BJ (cell line): ENCODE measurements around the gene PCLO. TPM values are rescaled to one million over a fixed set of nuclear protein-coding genes. Genes with fewer than 3 reads are reported as not detected.

Experiments used
- CTCF ChIA-PET: fragments of 350-600 bp; formaldehyde crosslinking; extraction: SDS; loops from one replicate; lab custom pipeline; 2021; ENCODE audit warnings: antibody characterized with exemption, inconsistent platforms; lab: Yijun Ruan, JAX
- POLR2A ChIA-PET: fragments of 300-600 bp; sonication (Branson Sonifier 250); formaldehyde crosslinking; extraction: SDS; loops from one replicate; lab custom pipeline; 2021; ENCODE audit warnings: antibody characterized with exemption; lab: Charles Lee
- DNase-seq: peaks from one replicate; pipeline ENCODE4 v3.0.0-alpha.2; 2011; ENCODE audit warnings: low read depth
- H3K27me3 ChIP-seq: 2 replicates; pipeline ENCODE4 v1.6.0; 2011; ENCODE audit warnings: low read length; ENCODE audit not compliant: control insufficient read depth, insufficient read depth
- H3K36me3 ChIP-seq: 2 replicates; pipeline ENCODE4 v1.5.1; 2011; ENCODE audit warnings: low read length; ENCODE audit not compliant: control insufficient read depth, insufficient read depth
- H3K4me3 ChIP-seq: 2 replicates; pipeline ENCODE4 v1.5.1; 2011; ENCODE audit warnings: low read depth, mild to moderate bottlenecking, control low read depth, low read length
- CTCF ChIP-seq: IDR thresholded peaks from 2 replicates; pipeline ENCODE4 v1.5.1; 2011; ENCODE audit warnings: low read depth, mild to moderate bottlenecking, control low read depth, inconsistent platforms, low read length, moderate library complexity; ENCODE audit not compliant: insufficient read depth
- polyA plus RNA-seq: library from polyadenylated mRNA; depleted of rRNA; stranded (reverse); fragments of >200 nt; gene quantifications from 2 replicates; pipeline ENCODE4 v1.2.3, GENCODE V29; 2011

Gene PCLO
- polyA plus RNA-seq, 1 experiment = 0.76 TPM

DNA sequence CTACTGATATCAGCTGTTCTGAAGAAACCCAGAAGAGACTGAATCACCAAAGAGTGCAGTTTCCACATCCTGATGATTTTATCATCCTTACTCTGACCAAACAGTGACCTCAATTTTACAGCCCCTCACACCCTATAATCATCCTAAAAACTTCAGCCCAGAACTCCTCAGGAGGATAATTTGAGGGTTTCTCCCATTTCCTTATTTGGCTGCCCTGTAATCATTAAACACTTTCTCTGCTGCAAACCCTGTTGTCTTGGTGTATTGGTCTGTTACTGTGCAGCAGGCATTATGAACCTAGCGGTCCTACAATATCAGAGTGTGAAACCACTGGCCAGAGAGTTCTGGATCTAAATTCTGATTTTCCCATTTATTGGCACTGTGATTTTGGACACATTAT lies 141.7 kb downstream of the PCLO start:
- Histone ChIP-seq H3K4me3 (no peak overlapping the region), H3K27me3 (no peaks in the 10 kb centered on the region), H3K36me3 (no peaks in the 10 kb centered on the region)
- ChIA-PET POLR2A (no interaction called here), CTCF (no interaction called here)
- TF ChIP-seq CTCF = no peak
- DNase-seq = no peak

DNA sequence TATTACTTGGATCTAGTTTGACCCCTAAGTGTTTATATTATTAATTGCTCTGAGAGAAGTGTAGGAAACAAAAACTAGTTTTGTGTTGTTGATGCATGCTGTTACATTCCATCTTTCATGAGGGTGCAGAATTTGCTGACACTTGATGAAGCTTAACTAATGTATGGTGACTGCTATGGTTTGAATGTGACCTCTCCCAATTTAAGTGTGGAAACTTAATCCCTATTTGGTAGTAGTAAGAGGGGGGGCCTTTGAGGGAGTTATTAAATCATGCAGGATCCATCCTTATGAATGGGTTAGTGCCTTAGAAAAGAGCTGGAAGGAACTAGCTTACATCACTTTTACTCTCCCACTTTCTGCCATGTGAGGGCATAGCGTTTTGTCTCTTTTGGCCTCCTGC lies 142.5 kb downstream of the PCLO start:
- no peak for TF ChIP-seq CTCF
- no peaks in the 10 kb centered on the region for H3K27me3 ChIP-seq
- no peak for DNase-seq
- H3K4me3 ChIP-seq = no peak overlapping the region
- POLR2A ChIA-PET = no interaction called here
- CTCF ChIA-PET = no interaction called here
- H3K36me3 ChIP-seq = no peaks in the 10 kb centered on the region

GRCh38 chr7:83015916-83016315 lies 146.8 kb downstream of the PCLO start:
- no peaks in the 10 kb centered on the region for H3K27me3 ChIP-seq
- TF ChIP-seq CTCF = no peak
- ChIA-PET CTCF (interaction anchor here (0.5 kb wide), 1 partner anchor 21 kb away, joined by 3 read pairs; no protein-coding TSS in a partner anchor), POLR2A (no interaction called here)
- no peaks in the 10 kb centered on the region for H3K36me3 ChIP-seq
- DNase-seq = no peak
- H3K4me3 ChIP-seq = no peak overlapping the region

- no peaks in the 10 kb centered on the region for H3K36me3 ChIP-seq
- DNase-seq = no peak
- no peaks in the 10 kb centered on the region for H3K27me3 ChIP-seq
- no peak for TF ChIP-seq CTCF
- ChIA-PET CTCF (no interaction called here), POLR2A (no interaction called here)
- no peak overlapping the region for H3K4me3 ChIP-seq
These were observed 148.1 kb downstream of the PCLO start for GRCh38 chr7:83014546-83014945.

GRCh38 chr7:83011954-83012353 lies 150.7 kb downstream of the PCLO start:
- POLR2A ChIA-PET = no interaction called here
- no peaks in the 10 kb centered on the region for H3K36me3 ChIP-seq
- no peak overlapping the region for H3K4me3 ChIP-seq
- DNase-seq = no peak
- CTCF ChIA-PET = no interaction called here
- TF ChIP-seq CTCF = no peak
- no peaks in the 10 kb centered on the region for H3K27me3 ChIP-seq
